HepG2 (cell line): ENCODE results near the gene ARMC5. TPM values are rescaled to one million over a fixed set of nuclear protein-coding genes. Genes with fewer than 3 reads are reported as not detected.

ENCODE experiments used
- ARNTL ChIP-seq: sonication (generic); formaldehyde crosslinking; IDR thresholded peaks from 2 replicates; pipeline ENCODE4 v1.4.0; 2020; ENCODE audit warnings: mild to moderate bottlenecking, missing genetic modification reagents
- CC2D1A ChIP-seq: sonication (generic); formaldehyde crosslinking; IDR thresholded peaks from 2 replicates; pipeline ENCODE4 v1.8.1; 2023; ENCODE audit warnings: mild to moderate bottlenecking, missing genetic modification reagents
- MATR3 ChIP-seq: sonication (generic); formaldehyde crosslinking; IDR thresholded peaks from 2 replicates; pipeline ENCODE4 v1.4.0; 2020; ENCODE audit warnings: missing genetic modification reagents
- MEIS2 ChIP-seq: sonication (generic); formaldehyde crosslinking; IDR thresholded peaks from 2 replicates; pipeline ENCODE4 v1.9.0; 2021; ENCODE audit warnings: mild to moderate bottlenecking, missing genetic modification reagents
- MIER2 ChIP-seq: IDR thresholded peaks from 2 replicates; pipeline ENCODE4 v1.6.1; 2016; ENCODE audit warnings: missing biosample characterization, missing genetic modification reagents
- MXI1 ChIP-seq: IDR thresholded peaks from 3 replicates; pipeline ENCODE4 v1.6.1; 2012; ENCODE audit warnings: low read depth, low read length, inconsistent platforms, borderline replicate concordance
- PRDM15 ChIP-seq: sonication (generic); formaldehyde crosslinking; IDR thresholded peaks from 2 replicates; pipeline ENCODE4 v1.4.0; 2020; ENCODE audit warnings: missing genetic modification reagents
- RELA ChIP-seq: sonication (generic); formaldehyde crosslinking; IDR thresholded peaks from 2 replicates; pipeline ENCODE4 v1.4.0; 2020; ENCODE audit warnings: missing genetic modification reagents
- TAF1 ChIP-seq: sonication (generic); formaldehyde crosslinking; IDR thresholded peaks from 2 replicates; pipeline ENCODE4 v1.4.0; 2020; ENCODE audit warnings: missing genetic modification reagents
- ZNF282 ChIP-seq: fragments of 450-650 bp; IDR thresholded peaks from 2 replicates; pipeline ENCODE4 v1.6.1; 2018; ENCODE audit not compliant: partially characterized antibody
- ZNF512 ChIP-seq: sonication (generic); formaldehyde crosslinking; IDR thresholded peaks from 2 replicates; pipeline ENCODE4 v1.4.0; 2020; ENCODE audit warnings: mild to moderate bottlenecking, missing genetic modification reagents
- ZNF543 ChIP-seq: sonication (generic); formaldehyde crosslinking; IDR thresholded peaks from 2 replicates; pipeline ENCODE4 v1.4.0; 2020; ENCODE audit warnings: mild to moderate bottlenecking, missing genetic modification reagents
- ZNF547 ChIP-seq: sonication (generic); formaldehyde crosslinking; IDR thresholded peaks from 2 replicates; pipeline ENCODE4 v1.5.1; 2020; ENCODE audit warnings: mild to moderate bottlenecking, missing genetic modification reagents
- ZNF687 ChIP-seq: sonication (generic); formaldehyde crosslinking; IDR thresholded peaks from 2 replicates; pipeline ENCODE4 v1.5.1; 2020; ENCODE audit warnings: mild to moderate bottlenecking, missing genetic modification reagents, moderate library complexity
- ZNF761 ChIP-seq: sonication (generic); formaldehyde crosslinking; conservative IDR thresholded peaks from 2 replicates; pipeline ENCODE4 v1.4.0; 2020; ENCODE audit warnings: mild to moderate bottlenecking, missing genetic modification reagents
- ZNF776 ChIP-seq: sonication (generic); formaldehyde crosslinking; IDR thresholded peaks from 2 replicates; pipeline ENCODE4 v1.4.0; 2020; ENCODE audit warnings: mild to moderate bottlenecking, missing genetic modification reagents
- ZSCAN5A ChIP-seq: sonication (generic); formaldehyde crosslinking; IDR thresholded peaks from 2 replicates; pipeline ENCODE4 v1.8.0; 2022; ENCODE audit warnings: mild to moderate bottlenecking, missing genetic modification reagents, borderline replicate concordance
- polyA plus RNA-seq, 8 experiments: library from polyadenylated mRNA; depleted of rRNA in 3 of 8; stranded (reverse) in 7 of 8; unstranded in 1 of 8; fragments of >200 nt; fragmentation: Illumina TruSeq in 4 of 8; extraction: Trizol in 4 of 8; gene quantifications; 2 replicates each; pipeline versions ENCODE4 v1.2.1 to v1.2.3, GENCODE V29; 2011 to 2016; ENCODE audit warnings: low read depth in 4 of 8, missing spikeins in 1 of 8, mixed read lengths in 1 of 8; ENCODE audit not compliant: insufficient read depth in 1 of 8
- total RNA-seq, 5 experiments: library from RNA; depleted of rRNA; stranded (reverse); fragments of >200 nt; fragmentation: Illumina TruSeq; extraction: Trizol; gene quantifications; 2 replicates each; pipeline ENCODE4 v1.2.3, GENCODE V29; 2016; ENCODE audit warnings: low read depth in 1 of 5

The ARMC5 gene
- total and polyA plus RNA-seq, 2 of the 13 experiments (the other 11 are each of a cell fraction or from before 2014, with no cell fraction given) = 10.8 to 22.3 TPM

GRCh38 chr16:31477220-31478216, 18.2 kb downstream of the ARMC5 start (continued):
- TF ChIP-seq ZNF687 (CRISPR knock-in tag) (peak; percentile 94), MXI1 (peak; percentile 50; the same call in 1 of the 3 replicates), ZNF282 (no peak), TAF1 (peak; percentile 43; the same call in 1 of the 2 replicates), ZNF543 (CRISPR knock-in tag) (peak; percentile 95), MEIS2 (CRISPR knock-in tag) (peak; percentile 58; the same call in 1 of the 2 replicates), MIER2 (CRISPR knock-in tag) (peak; percentile 48; the same call in 1 of the 2 replicates), ZNF761 (CRISPR knock-in tag) (0 out of 2 replicates have a peak, but pooled peaks have one; percentile 14), ZNF776 (CRISPR knock-in tag) (no peak; the same call in 1 of the 2 replicates), CC2D1A (CRISPR knock-in tag) (no peak), ARNTL (CRISPR knock-in tag) (peak; percentile 61), ZNF512 (CRISPR knock-in tag) (no peak), RELA (CRISPR knock-in tag) (peak; percentile 55; the same call in 1 of the 2 replicates), PRDM15 (CRISPR knock-in tag) (no peak), ZNF547 (CRISPR knock-in tag) (peak; percentile 59; the same call in 1 of the 2 replicates), MATR3 (no peak), ZSCAN5A (CRISPR knock-in tag) (no peak; the same call in 1 of the 2 replicates)
